ENCODE measurements around the gene SLC23A3. TPM values are rescaled to one million over a fixed set of nuclear protein-coding genes. Genes with fewer than 3 reads are reported as not detected.

The SLC23A3 gene
- total and polyA plus RNA-seq, 7 donors, result 0.09 to 0.86 (median 0.14) TPM; not detected in 1

DNA sequence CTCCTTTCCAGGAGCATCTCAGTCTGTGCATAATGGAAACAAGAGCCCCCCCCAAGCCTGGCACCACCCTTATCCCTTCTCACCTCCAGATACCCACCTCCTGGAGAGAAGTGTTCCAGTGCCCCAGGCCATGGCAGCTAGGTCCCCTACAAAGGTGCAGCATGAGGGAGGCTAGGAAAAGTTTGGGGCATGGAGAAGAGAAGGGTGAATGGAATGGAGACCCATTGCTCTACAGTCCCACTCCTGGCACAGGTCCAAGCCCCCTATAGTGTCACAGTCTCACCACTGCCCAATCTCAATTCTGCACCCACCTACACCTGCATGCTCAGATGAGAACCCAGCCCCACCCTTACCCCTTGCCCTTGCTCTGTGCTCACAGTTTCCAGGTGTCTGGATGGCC, 897 bp downstream of the SLC23A3 start:
- intact Hi-C loops (cut with DNase I), result loop anchor here in 1 of 2 donors (10.0 kb wide), 2 partner anchors 216 to 366 kb away; partner anchors contain the start of gene DNPEP
- Histone ChIP-seq H3K4me3 (no peak overlapping the region), H3K4me1 (peaks cover 20% of the 10 kb centered on the region), H3K27me3 (ENCODE audit: insufficient read depth in 3 of 3, low read length in 2 of 3) (no peaks in the 10 kb centered on the region), H3K9me3 (no peaks in the 10 kb centered on the region), H3K27ac (no peak overlapping the region), H3K36me3 (ENCODE audit: insufficient read depth in 1 of 2, low read depth in 1 of 2) (peaks cover 0 to 19% of the 10 kb centered on the region in 2 donors)
- DNase-seq (no peak), ATAC-seq (no peak)
- TF ChIP-seq, protein P1, sequence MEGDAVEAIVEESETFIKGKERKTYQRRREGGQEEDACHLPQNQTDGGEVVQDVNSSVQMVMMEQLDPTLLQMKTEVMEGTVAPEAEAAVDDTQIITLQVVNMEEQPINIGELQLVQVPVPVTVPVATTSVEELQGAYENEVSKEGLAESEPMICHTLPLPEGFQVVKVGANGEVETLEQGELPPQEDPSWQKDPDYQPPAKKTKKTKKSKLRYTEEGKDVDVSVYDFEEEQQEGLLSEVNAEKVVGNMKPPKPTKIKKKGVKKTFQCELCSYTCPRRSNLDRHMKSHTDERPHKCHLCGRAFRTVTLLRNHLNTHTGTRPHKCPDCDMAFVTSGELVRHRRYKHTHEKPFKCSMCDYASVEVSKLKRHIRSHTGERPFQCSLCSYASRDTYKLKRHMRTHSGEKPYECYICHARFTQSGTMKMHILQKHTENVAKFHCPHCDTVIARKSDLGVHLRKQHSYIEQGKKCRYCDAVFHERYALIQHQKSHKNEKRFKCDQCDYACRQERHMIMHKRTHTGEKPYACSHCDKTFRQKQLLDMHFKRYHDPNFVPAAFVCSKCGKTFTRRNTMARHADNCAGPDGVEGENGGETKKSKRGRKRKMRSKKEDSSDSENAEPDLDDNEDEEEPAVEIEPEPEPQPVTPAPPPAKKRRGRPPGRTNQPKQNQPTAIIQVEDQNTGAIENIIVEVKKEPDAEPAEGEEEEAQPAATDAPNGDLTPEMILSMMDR (IDR thresholded peaks at IDR 0.05), result no peak

DNA sequence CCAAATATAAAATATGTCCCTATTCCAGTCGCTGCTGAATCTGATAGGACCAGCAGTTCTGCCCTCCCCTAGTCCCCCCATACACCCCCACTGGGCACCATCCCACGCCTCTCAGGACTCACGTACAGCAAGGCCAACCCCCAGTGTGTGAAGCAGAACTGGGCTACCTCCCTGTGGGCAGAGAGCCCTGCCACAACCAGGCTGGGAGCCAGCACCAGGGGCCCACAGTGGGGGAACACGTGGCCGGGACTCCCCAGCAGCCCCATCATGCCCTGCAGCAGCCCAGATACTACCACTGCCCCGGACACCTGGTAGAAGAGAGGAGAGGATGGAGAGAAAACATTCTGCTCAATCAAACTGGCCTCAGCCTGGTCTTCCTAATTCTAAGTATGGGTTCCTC, 1.3 kb downstream of the SLC23A3 start:
- 66 to 67% (median 66%) methylated on average over 5 to 6 of the region's 6 CpGs for WGBS, 3 donors
- Histone ChIP-seq H3K27ac (no peak overlapping the region), H3K9me3 (no peaks in the 10 kb centered on the region), H3K4me3 (no peak overlapping the region), H3K27me3 (ENCODE audit: insufficient read depth in 3 of 3, low read length in 2 of 3) (no peaks in the 10 kb centered on the region), H3K36me3 (ENCODE audit: insufficient read depth in 1 of 2, low read depth in 1 of 2) (peaks cover 0 to 15% of the 10 kb centered on the region in 2 donors), H3K4me1 (peaks cover 20% of the 10 kb centered on the region)
- TF ChIP-seq, protein P1 (IDR thresholded peaks at IDR 0.05), result no peak
- ATAC-seq, result no peak
- no peak for DNase-seq
- intact Hi-C loops (cut with DNase I), result loop anchor here in 1 of 2 donors (10.0 kb wide), 2 partner anchors 216 to 366 kb away; partner anchors contain the start of gene DNPEP

DNA sequence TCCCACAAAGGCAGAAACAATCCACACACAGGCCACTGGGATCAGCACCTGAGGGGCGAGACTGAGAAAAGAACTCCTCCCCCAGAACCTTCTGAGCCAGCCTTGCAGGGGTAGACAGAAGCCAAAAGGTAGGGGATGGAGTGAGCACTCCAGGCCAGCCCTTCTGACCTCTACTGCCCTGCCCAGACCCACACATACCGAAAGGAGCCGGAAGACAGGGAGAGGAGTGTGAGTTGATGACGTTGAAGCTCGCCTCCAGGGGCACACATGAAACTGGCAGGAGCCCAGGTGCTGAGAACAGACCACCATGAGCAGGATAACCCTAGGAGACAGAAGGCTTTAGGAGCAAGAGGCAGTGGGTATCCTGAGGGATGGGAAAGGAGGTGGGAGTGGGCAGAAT, 1.8 kb downstream of the SLC23A3 start:
- 56 to 65% (median 64%) methylated on average over 5 of the region's 5 CpGs for WGBS, 3 donors
- no peak for ATAC-seq
- Histone ChIP-seq H3K9me3 (no peaks in the 10 kb centered on the region), H3K4me1 (peaks cover 20% of the 10 kb centered on the region), H3K27me3 (ENCODE audit: insufficient read depth in 3 of 3, low read length in 2 of 3) (no peaks in the 10 kb centered on the region), H3K36me3 (ENCODE audit: insufficient read depth in 1 of 2, low read depth in 1 of 2) (peaks cover 0 to 10% of the 10 kb centered on the region in 2 donors), H3K4me3 (no peak overlapping the region), H3K27ac (no peak overlapping the region)
- intact Hi-C loops (cut with DNase I), result loop anchor here in 1 of 2 donors (10.0 kb wide), 2 partner anchors 217 to 367 kb away; partner anchors contain the start of gene DNPEP
- TF ChIP-seq, protein P1 (IDR thresholded peaks at IDR 0.05), result no peak
- DNase-seq, result no peak

DNA sequence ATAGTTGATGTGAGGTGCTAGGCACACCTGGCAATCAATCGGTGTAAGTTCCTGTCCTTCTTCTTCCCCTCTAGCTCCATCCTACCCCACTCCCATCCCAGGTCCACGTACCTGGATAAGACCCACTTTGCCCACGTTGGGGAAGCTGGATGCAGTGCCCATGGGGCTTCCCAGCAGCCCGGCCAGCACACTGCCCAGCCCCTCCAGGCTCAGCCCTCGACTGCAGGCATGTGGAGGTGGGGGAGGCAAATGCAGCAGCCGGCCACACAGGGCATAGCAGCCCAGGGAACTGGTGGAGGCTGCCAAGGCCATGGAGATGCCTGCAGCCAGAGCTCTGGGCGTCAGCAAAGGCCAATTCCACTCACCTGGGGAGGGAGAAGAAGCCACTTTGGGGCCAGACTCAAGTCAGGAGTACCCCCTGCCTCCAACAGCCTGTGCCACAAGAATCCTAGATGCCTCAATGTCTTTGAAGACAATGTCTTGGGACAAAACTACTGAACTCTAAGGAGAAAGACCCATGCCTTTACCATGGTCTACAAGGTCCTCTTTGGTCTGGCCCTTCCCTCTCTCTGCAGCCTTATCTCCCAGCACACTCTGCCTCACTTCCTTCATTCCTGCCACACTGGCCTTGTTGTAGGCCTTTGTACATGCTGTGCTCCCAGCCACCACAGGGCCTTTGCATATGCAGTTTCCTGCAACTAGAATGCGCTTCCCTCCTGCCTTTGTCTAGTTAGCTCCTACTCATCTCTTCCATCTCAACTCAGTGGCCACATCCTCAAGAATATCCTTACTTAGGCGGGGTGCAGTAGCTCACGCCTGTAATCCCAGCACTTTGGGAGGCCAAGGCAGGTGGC, 4.5 kb downstream of the SLC23A3 start:
- Histone ChIP-seq H3K4me3 (no peak overlapping the region), H3K4me1 (no peaks in the 10 kb centered on the region), H3K27ac (no peak overlapping the region), H3K27me3 (ENCODE audit: insufficient read depth in 3 of 3, low read length in 2 of 3) (no peaks in the 10 kb centered on the region), H3K36me3 (ENCODE audit: insufficient read depth in 1 of 2, low read depth in 1 of 2) (no peaks in the 10 kb centered on the region), H3K9me3 (no peaks in the 10 kb centered on the region)
- DNase-seq (no peak), ATAC-seq (no peak)
- 82 to 85% (median 85%) methylated on average over 10 of the region's 10 CpGs for WGBS, 3 donors
- TF ChIP-seq, protein P1 (IDR thresholded peaks at IDR 0.05), result no peak
- intact Hi-C loops (cut with DNase I), result loop anchor here in 1 of 2 donors (10.0 kb wide), 2 partner anchors 220 to 370 kb away; partner anchors contain the start of gene DNPEP
